ENCODE results near the gene IQCE. TPM values are rescaled to one million over a fixed set of nuclear protein-coding genes. Genes with fewer than 3 reads are reported as not detected.

IQCE gene
- total RNA-seq, 2 donors from 2014 or later, result 6.7 to 9.0 TPM

DNA sequence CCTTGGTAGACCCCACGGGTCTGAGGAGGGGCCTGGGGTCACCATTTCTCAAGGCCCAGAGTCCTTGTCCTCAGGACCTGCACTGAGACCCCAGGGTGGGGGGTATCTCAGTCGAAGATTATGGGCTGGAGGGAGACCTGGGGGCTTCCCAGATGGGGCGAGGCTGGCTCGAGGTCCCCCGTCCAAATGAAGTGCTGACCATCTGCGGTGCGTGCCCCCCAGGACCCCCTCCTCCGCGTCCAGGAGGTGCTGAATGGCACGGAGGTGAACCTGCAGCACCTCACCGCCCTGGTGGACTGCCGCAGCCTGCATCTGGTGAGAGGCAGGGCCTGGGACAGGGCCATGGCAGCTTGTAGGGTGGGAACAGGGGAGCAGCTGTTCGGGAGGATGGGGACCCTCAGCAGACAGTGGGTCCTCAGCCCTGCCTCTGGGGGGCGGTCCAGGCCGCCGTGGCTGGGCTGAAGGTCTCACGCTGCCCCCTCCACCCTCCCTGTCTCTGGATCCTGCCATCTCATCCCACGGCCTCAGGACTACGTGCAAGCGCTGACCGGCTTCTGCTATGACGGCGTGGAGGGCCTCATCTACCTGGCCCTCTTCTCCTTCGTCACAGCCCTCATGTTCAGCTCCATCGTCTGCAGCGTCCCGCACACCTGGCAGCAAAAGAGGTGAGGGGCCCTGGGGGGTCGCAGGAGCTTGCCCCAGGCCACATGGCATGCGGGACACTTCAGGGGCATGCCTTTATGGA lies 97.3 kb downstream of the IQCE start:
- no peaks in the 10 kb centered on the region for H3K4me1 Mint-ChIP-seq
- no peaks in the 10 kb centered on the region for H3K27me3 Mint-ChIP-seq
- no peaks in the 10 kb centered on the region for H3K9me3 ChIP-seq (ENCODE audit: control insufficient read depth, low read length, poor library complexity, severe bottlenecking)
- no peaks in the 10 kb centered on the region for H3K36me3 Mint-ChIP-seq (ENCODE audit: low read depth)
- ATAC-seq (no peak), DNase-seq (no peak)
- no peak overlapping the region for H3K27ac Mint-ChIP-seq
- H3K4me3 Mint-ChIP-seq, result no peak overlapping the region

DNA sequence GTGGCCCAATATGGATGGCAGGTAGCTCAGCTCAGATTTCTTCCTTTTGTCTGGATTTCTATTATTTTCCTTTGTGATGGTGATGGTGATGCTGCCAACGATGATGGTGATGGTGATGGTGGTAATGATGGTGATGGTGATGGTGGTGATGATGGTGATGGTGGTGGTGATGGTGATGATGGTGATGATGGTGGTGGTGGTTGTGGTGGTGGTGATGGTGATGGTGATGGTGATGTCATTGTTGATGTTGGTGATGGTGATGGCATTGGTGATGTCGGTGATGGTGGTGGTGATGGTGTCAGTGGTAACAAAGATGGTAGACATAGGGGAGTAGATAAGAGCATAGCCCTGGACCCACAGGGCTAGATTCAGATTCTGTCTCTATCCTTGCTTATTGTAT lies 98.4 kb downstream of the IQCE start:
- Mint-ChIP-seq H3K4me1 (no peaks in the 10 kb centered on the region), H3K36me3 (ENCODE audit: low read depth) (no peaks in the 10 kb centered on the region), H3K27me3 (no peaks in the 10 kb centered on the region), H3K27ac (no peak overlapping the region), H3K4me3 (no peak overlapping the region)
- DNase-seq (no peak), ATAC-seq (no peak)
- no peaks in the 10 kb centered on the region for H3K9me3 ChIP-seq (ENCODE audit: control insufficient read depth, low read length, poor library complexity, severe bottlenecking)

DNA sequence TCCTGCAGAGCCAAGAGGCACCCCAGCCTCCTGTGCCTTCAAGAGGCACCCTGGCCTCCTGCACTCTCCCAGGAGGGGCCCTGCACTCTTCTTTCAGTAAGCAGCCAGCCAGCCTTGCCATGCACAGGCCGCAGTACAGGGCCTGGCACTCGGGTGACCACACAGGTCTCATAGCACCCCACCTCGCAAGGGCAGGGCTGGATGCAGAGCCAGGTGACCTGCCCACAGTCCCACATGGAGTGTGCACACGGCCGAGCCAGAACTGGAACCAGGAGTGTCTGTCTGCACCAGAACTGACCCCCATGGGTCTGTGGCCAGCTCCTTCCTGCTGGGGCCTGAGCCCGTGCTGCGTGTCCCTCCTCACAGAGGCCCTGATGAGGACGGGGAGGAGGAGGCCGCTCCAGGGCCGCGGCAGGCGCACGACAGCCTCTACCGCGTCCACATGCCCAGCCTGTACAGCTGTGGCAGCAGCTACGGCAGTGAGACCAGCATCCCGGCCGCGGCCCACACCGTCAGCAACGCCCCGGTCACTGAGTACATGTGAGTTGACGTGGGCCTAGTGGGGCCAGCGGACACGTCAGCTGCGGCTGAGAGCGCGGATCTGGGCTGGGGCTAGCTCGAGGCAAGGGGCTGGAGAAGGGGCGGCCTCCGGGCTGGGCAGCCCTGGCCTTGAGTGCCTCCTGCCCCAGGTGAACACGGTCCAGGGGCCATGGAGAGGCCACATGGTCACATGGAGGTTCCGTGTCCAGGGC lies 99.3 kb downstream of the IQCE start:
- DNase-seq, result no peak

DNA sequence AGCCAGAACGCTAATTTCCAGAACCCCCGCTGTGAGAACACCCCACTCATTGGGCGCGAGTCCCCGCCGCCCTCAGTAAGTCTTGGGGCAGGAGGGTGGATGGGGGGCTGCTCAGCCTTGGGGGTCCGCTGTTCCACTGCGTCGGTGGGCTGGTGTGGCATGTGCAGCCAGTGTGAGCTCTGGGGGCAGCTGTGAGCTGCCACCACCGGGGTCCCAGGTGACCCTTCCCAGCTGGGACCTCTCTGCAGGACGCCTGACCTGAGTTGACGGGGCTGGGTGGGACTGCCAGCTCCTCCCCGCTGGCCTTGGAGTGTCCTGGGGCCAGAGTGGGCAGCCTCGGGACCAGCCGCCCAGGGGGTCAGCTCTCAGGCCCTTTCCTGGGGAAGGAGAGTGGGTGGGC lies 100.2 kb downstream of the IQCE start:
- H3K36me3 Mint-ChIP-seq (ENCODE audit: low read depth), result no peaks in the 10 kb centered on the region
- no peaks in the 10 kb centered on the region for H3K27me3 Mint-ChIP-seq
- H3K27ac Mint-ChIP-seq, result no peak overlapping the region
- no peak for DNase-seq
- H3K9me3 ChIP-seq (ENCODE audit: control insufficient read depth, low read length, poor library complexity, severe bottlenecking), result no peaks in the 10 kb centered on the region
- no peaks in the 10 kb centered on the region for H3K4me1 Mint-ChIP-seq
- ATAC-seq, result no peak
- no peak overlapping the region for H3K4me3 Mint-ChIP-seq

More for the DNA sequence above, 99.3 kb downstream of the IQCE start:
- Mint-ChIP-seq H3K4me1 (no peaks in the 10 kb centered on the region), H3K27me3 (no peaks in the 10 kb centered on the region), H3K36me3 (ENCODE audit: low read depth) (no peaks in the 10 kb centered on the region), H3K27ac (no peak overlapping the region), H3K4me3 (no peak overlapping the region)
- H3K9me3 ChIP-seq (ENCODE audit: control insufficient read depth, low read length, poor library complexity, severe bottlenecking), result no peaks in the 10 kb centered on the region
- ATAC-seq, result no peak

DNA sequence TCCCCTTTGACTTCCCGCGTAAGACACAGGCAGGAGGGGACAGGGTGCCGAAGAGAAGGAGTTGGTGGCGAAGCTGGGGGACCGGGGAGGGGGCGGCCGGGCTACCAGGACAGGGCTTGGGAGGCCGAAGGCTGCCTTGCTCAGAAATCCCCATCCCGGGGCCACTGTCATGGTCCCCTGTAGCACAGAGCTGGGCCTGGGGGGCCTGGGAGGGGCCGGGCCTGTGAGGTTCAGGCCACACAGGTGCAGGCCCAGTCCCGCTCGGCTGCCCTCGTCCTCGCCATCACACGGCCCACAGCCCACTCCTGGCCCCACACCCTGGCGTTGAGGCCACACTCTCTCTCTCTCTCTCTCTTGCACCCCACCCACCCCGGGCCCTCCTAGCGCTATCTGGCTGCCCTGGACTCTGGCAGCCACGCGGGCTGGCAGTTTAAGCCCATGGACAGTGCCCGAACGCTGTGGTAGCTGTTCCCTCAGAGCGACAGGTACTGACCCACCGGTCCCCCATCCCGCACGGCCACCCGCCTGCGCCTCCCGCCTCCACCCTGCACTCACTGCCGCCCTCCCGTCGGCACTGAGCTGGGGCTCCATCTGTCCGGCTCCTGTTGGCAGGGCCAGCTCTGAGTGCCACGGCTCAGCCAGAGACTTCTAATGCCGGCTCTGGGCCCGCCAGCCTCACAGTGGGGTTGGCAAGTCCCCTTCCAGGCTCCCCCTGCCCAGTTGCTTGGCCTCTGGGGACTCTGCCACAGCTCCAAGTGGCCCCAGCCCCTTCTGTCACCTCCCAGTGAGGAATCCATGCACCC lies 101.0 kb downstream of the IQCE start:
- H3K4me1 Mint-ChIP-seq, result no peaks in the 10 kb centered on the region
- no peak overlapping the region for H3K4me3 Mint-ChIP-seq
- H3K27me3 Mint-ChIP-seq, result no peaks in the 10 kb centered on the region
- no peak for DNase-seq
- H3K9me3 ChIP-seq (ENCODE audit: control insufficient read depth, low read length, poor library complexity, severe bottlenecking), result no peaks in the 10 kb centered on the region
- ATAC-seq, result no peak
- no peaks in the 10 kb centered on the region for H3K36me3 Mint-ChIP-seq (ENCODE audit: low read depth)
- no peak overlapping the region for H3K27ac Mint-ChIP-seq

- H3K4me1 Mint-ChIP-seq, result no peaks in the 10 kb centered on the region
- ATAC-seq (no peak), DNase-seq (no peak)
- H3K9me3 ChIP-seq (ENCODE audit: control insufficient read depth, low read length, poor library complexity, severe bottlenecking), result no peaks in the 10 kb centered on the region
- H3K27me3 Mint-ChIP-seq, result no peaks in the 10 kb centered on the region
- H3K27ac Mint-ChIP-seq, result no peak overlapping the region
- no peaks in the 10 kb centered on the region for H3K36me3 Mint-ChIP-seq (ENCODE audit: low read depth)
- no peak overlapping the region for H3K4me3 Mint-ChIP-seq
Measured at GRCh38 chr7:2660359-2661095, 101.7 kb downstream of the IQCE start.

DNA sequence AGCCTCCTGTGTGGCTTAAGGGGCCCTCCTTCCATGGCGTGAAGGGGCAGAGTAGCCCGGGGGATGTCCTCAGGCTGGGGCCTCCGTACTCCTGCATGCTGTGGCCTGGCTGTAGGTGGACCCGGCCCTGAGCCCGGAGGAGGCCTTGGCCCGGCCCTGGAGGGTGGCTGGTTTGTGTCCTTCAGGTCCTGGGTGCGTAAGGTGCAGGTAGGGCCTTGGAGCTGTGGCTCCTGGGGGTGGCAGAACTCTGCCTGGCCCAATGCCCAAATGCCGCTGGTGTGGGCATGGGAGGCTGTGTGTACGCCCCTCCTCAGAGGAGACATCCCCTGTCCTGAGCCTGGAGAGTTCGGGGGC lies 102.3 kb downstream of the IQCE start:
- H3K9me3 ChIP-seq (ENCODE audit: control insufficient read depth, low read length, poor library complexity, severe bottlenecking), result no peaks in the 10 kb centered on the region
- Mint-ChIP-seq H3K36me3 (ENCODE audit: low read depth) (no peaks in the 10 kb centered on the region), H3K27ac (no peak overlapping the region), H3K27me3 (no peaks in the 10 kb centered on the region), H3K4me3 (no peak overlapping the region), H3K4me1 (no peaks in the 10 kb centered on the region)
- DNase-seq (no peak), ATAC-seq (no peak)

DNA sequence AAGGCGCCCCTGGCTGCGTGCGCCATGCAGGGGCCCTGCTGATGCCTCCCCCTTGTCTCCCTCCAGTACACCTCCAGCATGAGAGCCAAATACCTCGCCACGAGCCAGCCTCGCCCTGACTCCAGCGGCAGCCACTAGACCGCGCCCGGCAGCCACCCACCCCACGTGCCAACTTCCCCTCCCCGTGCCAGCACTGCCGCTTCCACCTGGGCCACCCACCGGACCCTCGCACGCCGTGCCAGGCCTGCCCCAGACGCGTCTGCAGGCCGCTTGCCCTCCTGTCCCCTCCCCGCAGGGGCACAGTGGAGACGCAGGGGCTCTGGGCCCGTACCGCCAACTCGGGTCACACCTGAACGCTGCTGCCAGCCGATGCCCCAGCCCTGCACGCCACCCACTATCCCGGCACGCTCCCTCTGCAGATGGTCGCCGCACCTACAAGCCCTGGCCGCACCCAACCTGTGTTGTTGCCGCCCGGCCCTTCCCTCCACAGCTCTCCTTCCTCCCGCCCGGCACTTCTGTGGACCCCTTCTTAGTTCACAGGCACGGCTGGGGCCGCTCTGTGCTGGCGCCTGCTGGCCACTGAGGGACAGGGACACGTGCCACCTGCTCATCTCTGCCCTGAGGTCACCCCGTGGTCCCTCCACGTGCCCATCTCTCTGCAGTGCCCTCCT lies 103.0 kb downstream of the IQCE start:
- Mint-ChIP-seq H3K4me3 (peak overlapping the region; percentile 45), H3K36me3 (ENCODE audit: low read depth) (no peaks in the 10 kb centered on the region), H3K27me3 (no peaks in the 10 kb centered on the region), H3K4me1 (no peaks in the 10 kb centered on the region), H3K27ac (no peak overlapping the region)
- DNase-seq, result no peak
- no peak for ATAC-seq
- H3K9me3 ChIP-seq (ENCODE audit: control insufficient read depth, low read length, poor library complexity, severe bottlenecking), result no peaks in the 10 kb centered on the region

- H3K27ac Mint-ChIP-seq, result no peak overlapping the region
- no peaks in the 10 kb centered on the region for H3K36me3 Mint-ChIP-seq (ENCODE audit: low read depth)
- ATAC-seq, result no peak
- no peak for DNase-seq
- no peaks in the 10 kb centered on the region for H3K4me1 Mint-ChIP-seq
- no peaks in the 10 kb centered on the region for H3K9me3 ChIP-seq (ENCODE audit: control insufficient read depth, low read length, poor library complexity, severe bottlenecking)
- no peak overlapping the region for H3K4me3 Mint-ChIP-seq
- H3K27me3 Mint-ChIP-seq, result peaks cover 6% of the 10 kb centered on the region
Measured at GRCh38 chr7:2662273-2663120, 103.7 kb downstream of the IQCE start.

DNA sequence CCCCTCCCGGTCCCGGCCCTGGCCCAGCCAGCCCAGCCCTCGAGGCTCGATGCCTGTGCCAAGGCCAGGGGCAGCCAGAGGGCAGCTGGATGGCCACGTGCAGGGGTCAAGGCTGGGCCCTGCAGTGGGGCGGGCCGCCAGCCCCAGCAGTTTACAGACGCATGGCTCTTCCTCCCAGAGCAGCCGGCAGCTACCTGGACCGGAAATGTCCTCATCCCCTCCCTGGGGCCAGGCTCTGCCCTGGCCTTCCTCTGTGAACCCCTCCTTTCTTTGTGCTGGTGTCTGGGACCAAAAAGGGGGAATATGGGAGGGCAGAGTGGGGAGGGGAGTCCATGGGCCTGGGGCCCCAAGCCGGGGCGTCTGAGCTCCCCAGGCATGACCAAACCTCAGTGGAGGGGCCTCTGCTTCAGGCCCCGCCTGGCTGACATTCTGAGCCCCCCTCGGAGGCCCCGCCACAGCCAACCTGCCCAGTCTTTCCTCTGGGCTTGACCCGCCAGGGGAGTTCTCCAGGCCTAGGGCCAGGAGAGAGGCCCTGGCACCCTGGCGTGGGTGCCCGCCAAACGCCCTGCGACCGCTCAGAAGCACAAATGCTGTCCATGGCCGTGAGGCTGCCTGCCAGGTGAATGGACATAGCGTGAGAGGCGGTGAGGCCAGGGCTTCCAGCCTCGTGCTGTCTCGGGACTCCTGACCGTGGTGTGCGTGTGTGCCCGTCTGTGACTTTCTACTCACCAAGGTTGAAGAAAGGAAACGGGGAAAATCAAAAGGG lies 104.5 kb downstream of the IQCE start:
- Mint-ChIP-seq H3K27ac (no peak overlapping the region), H3K36me3 (ENCODE audit: low read depth) (no peaks in the 10 kb centered on the region), H3K4me1 (no peaks in the 10 kb centered on the region), H3K4me3 (no peak overlapping the region), H3K27me3 (peaks cover 13% of the 10 kb centered on the region)
- ATAC-seq (no peak), DNase-seq (no peak)
- no peaks in the 10 kb centered on the region for H3K9me3 ChIP-seq (ENCODE audit: control insufficient read depth, low read length, poor library complexity, severe bottlenecking)

- Mint-ChIP-seq H3K27ac (no peak overlapping the region), H3K27me3 (peaks cover 15% of the 10 kb centered on the region), H3K4me1 (no peaks in the 10 kb centered on the region), H3K36me3 (ENCODE audit: low read depth) (no peaks in the 10 kb centered on the region), H3K4me3 (no peak overlapping the region)
- ATAC-seq (no peak), DNase-seq (no peak)
- no peaks in the 10 kb centered on the region for H3K9me3 ChIP-seq (ENCODE audit: control insufficient read depth, low read length, poor library complexity, severe bottlenecking)
Measured at GRCh38 chr7:2663960-2664359, 105.2 kb downstream of the IQCE start.
